ENCODE results near the gene THSD7B.

THSD7B gene

DNA sequence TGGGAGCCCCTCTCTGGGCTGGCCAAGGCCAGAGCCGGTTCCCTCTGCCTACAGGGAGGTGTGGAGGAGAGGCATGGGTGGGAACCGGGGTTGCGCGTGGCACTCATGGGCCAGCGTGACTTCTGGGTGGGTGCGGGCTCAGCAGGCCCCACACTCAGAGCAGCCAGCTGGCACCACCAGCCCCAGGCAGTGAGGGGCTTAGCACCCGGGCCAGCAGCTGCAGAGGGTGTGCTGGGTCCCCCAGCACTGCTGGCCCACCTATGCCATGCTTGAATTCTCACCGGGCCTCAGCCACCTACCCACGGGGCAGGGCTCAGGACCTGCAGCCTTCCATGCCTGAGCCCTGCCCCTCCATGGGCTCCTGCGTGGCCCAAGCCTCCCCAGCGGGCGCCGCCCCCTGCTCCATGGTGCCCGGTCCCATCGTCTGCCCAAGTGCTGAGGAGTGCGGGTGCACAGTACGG is 950.4 kb downstream of the THSD7B start:
- no peak for DNase-seq

GRCh38 chr2:137718786-137719185 is 953.4 kb downstream of the THSD7B start:
- DNase-seq: no peak

- DNase-seq: no peak
These were observed 956.4 kb downstream of the THSD7B start for GRCh38 chr2:137721733-137722132.

GRCh38 chr2:137724912-137725311 is 959.6 kb downstream of the THSD7B start:
- DNase-seq: no peak

Measured in amniotic stem cell (primary cell).